Suprapubic skin (tissue), 4 donors: ENCODE measurements around the gene TYMP. TPM values are rescaled to one million over a fixed set of nuclear protein-coding genes. Genes with fewer than 3 reads are reported as not detected.
"Not testable (repeated sequence)": the region's sequence is repeated elsewhere in the genome, so short reads cannot be mapped to it uniquely, and the experiment has no call there.

Experiments used
- DNase-seq, 2 donors: peaks; one replicate each; pipeline ENCODE4 v3.0.0-alpha.2; 2019; ENCODE audit warnings: low spot score in 2 of 2
- H3K27ac ChIP-seq: fragments of 200-600 bp; sonication (generic); one replicate; pipeline ENCODE4 v1.5.1; 2019
- H3K27me3 ChIP-seq: fragments of 200-600 bp; sonication (generic); one replicate; pipeline ENCODE4 v1.5.1; 2019
- H3K36me3 ChIP-seq: fragments of 200-600 bp; sonication (generic); one replicate; pipeline ENCODE4 v1.5.1; 2019
- H3K4me1 ChIP-seq: fragments of 200-600 bp; sonication (generic); one replicate; pipeline ENCODE4 v1.5.1; 2019
- H3K4me3 ChIP-seq: fragments of 200-600 bp; sonication (generic); one replicate; pipeline ENCODE4 v1.5.1; 2019; ENCODE audit warnings: mild to moderate bottlenecking
- H3K9me3 ChIP-seq: fragments of 200-600 bp; sonication (generic); one replicate; pipeline ENCODE4 v1.5.1; 2019
- EP300 ChIP-seq: sonication (generic); formaldehyde crosslinking; IDR thresholded peaks from one replicate; pipeline ENCODE4 v1.6.1; 2017; ENCODE audit warnings: antibody characterized with exemption
- POLR2A ChIP-seq, 2 donors: fragments of 450-650 bp; IDR thresholded peaks; one replicate each; pipeline ENCODE4 v1.6.1; 2017; ENCODE audit warnings: antibody characterized with exemption in 2 of 2, mild to moderate bottlenecking in 2 of 2, moderate library complexity in 2 of 2
- POLR2AphosphoS5 ChIP-seq, 3 donors: sonication (generic); formaldehyde crosslinking; IDR thresholded peaks; one replicate each; pipeline ENCODE4 v1.6.1; 2017; ENCODE audit warnings: antibody characterized with exemption in 3 of 3
- WGBS: methylation state at CpG from one replicate; pipeline ENCODE4 v1.1.5; 2018; 5-methylcytosine and 5-hydroxymethylcytosine counted together
- total RNA-seq, 4 donors: library from RNA; depleted of rRNA; stranded (reverse); fragments of >200 nt; gene quantifications; one replicate each; pipeline ENCODE4 v1.1.0, GENCODE V29; 2016
- TF ChIP-seq, protein P1 (sequence below), 2 donors: fragments of 200-600 bp in 1 of 2; fragments of 450-650 bp in 1 of 2; sonication (generic) in 1 of 2; IDR thresholded peaks; one replicate each; pipeline ENCODE4 v1.5.1; 2016 to 2019; ENCODE audit warnings: antibody characterized with exemption in 2 of 2, mild to moderate bottlenecking in 1 of 2, moderate library complexity in 1 of 2

The TYMP gene
- total RNA-seq, 4 donors from 2014 or later, result 23.6 to 46.9 (median 30.8) TPM

GRCh38 chr22:50521710-50522109 lies 8.1 kb downstream of the TYMP start:
- no peak for DNase-seq
- H3K4me3 ChIP-seq, result no peak overlapping the region
- peaks cover 32% of the 10 kb centered on the region for H3K4me1 ChIP-seq
- H3K9me3 ChIP-seq, result no peaks in the 10 kb centered on the region
- H3K36me3 ChIP-seq, result peaks cover 74% of the 10 kb centered on the region
- no peak overlapping the region for H3K27ac ChIP-seq
- WGBS, result 90% methylated on average over 2 of the region's 10 CpGs
- TF ChIP-seq POLR2AphosphoS5 (IDR thresholded peaks at IDR 0.05), result no peak
- H3K27me3 ChIP-seq, result no peaks in the 10 kb centered on the region

- peaks cover 30% of the 10 kb centered on the region for H3K4me1 ChIP-seq
- no peak overlapping the region for H3K4me3 ChIP-seq
- H3K27ac ChIP-seq, result no peak overlapping the region
- H3K27me3 ChIP-seq, result no peaks in the 10 kb centered on the region
- H3K9me3 ChIP-seq, result no peaks in the 10 kb centered on the region
- no peak for TF ChIP-seq POLR2A (IDR thresholded peaks at IDR 0.05)
- no peak for TF ChIP-seq EP300
- no peak for TF ChIP-seq POLR2AphosphoS5 (IDR thresholded peaks at IDR 0.05)
- TF ChIP-seq, protein P1, sequence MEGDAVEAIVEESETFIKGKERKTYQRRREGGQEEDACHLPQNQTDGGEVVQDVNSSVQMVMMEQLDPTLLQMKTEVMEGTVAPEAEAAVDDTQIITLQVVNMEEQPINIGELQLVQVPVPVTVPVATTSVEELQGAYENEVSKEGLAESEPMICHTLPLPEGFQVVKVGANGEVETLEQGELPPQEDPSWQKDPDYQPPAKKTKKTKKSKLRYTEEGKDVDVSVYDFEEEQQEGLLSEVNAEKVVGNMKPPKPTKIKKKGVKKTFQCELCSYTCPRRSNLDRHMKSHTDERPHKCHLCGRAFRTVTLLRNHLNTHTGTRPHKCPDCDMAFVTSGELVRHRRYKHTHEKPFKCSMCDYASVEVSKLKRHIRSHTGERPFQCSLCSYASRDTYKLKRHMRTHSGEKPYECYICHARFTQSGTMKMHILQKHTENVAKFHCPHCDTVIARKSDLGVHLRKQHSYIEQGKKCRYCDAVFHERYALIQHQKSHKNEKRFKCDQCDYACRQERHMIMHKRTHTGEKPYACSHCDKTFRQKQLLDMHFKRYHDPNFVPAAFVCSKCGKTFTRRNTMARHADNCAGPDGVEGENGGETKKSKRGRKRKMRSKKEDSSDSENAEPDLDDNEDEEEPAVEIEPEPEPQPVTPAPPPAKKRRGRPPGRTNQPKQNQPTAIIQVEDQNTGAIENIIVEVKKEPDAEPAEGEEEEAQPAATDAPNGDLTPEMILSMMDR (IDR thresholded peaks at IDR 0.05), result no peak
- WGBS, result 95% methylated on average over 9 of the region's 13 CpGs
- DNase-seq, result no peak
- H3K36me3 ChIP-seq, result peaks cover 79% of the 10 kb centered on the region
Measured at GRCh38 chr22:50520826-50521453, 8.9 kb downstream of the TYMP start.

- H3K36me3 ChIP-seq, result peaks cover 79% of the 10 kb centered on the region
- WGBS, result 97% methylated on average over 8 of the region's 8 CpGs
- peaks cover 28% of the 10 kb centered on the region for H3K4me1 ChIP-seq
- not testable (repeated sequence) for H3K27me3 ChIP-seq, H3K9me3 ChIP-seq, H3K27ac ChIP-seq, DNase-seq, H3K4me3 ChIP-seq
Measured at GRCh38 chr22:50520184-50520583, 9.6 kb downstream of the TYMP start.

GRCh38 chr22:50519151-50519550 lies 10.7 kb downstream of the TYMP start:
- Histone ChIP-seq H3K9me3 (no peaks in the 10 kb centered on the region), H3K4me3 (no peak overlapping the region), H3K27ac (no peak overlapping the region), H3K4me1 (peaks cover 18% of the 10 kb centered on the region), H3K36me3 (peaks cover 83% of the 10 kb centered on the region), H3K27me3 (no peaks in the 10 kb centered on the region)
- TF ChIP-seq POLR2AphosphoS5 (IDR thresholded peaks at IDR 0.05) (no peak), EP300 (no peak), POLR2A (IDR thresholded peaks at IDR 0.05) (no peak)
- TF ChIP-seq, protein P1 (IDR thresholded peaks at IDR 0.05), result no peak
- DNase-seq, result no peak
- 100% methylated on average over 4 of the region's 8 CpGs for WGBS

DNA sequence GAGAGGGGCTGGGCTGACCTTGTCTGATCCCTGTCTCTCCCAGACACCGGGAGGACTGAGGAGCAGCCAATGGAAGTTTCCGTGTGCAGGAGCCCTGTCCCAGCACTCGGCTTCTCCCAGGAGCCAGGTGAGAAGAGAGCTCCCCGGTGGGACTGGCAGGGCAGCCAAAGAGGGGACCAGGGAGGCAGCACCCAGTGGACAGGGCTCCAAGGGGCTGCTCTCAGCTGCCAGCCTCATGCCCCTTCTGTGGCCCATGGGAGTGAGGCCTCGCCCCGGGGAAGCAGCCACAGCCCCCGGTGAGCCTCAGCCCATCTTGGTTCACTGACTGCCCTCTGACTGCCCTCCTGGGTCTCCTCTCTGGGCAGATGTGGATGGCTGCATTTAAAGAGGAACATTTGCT lies 11.2 kb downstream of the TYMP start:
- peaks cover 78% of the 10 kb centered on the region for H3K36me3 ChIP-seq
- 92% methylated on average over 5 of the region's 7 CpGs for WGBS
- no peaks in the 10 kb centered on the region for H3K9me3 ChIP-seq
- no peak overlapping the region for H3K4me3 ChIP-seq
- H3K27ac ChIP-seq, result no peak overlapping the region
- TF ChIP-seq, protein P1 (IDR thresholded peaks at IDR 0.05), result no peak
- TF ChIP-seq POLR2AphosphoS5 (IDR thresholded peaks at IDR 0.05), result no peak
- no peak for TF ChIP-seq POLR2A (IDR thresholded peaks at IDR 0.05)
- no peak for TF ChIP-seq EP300
- peaks cover 12% of the 10 kb centered on the region for H3K4me1 ChIP-seq
- no peak for DNase-seq
- H3K27me3 ChIP-seq, result no peaks in the 10 kb centered on the region

DNA sequence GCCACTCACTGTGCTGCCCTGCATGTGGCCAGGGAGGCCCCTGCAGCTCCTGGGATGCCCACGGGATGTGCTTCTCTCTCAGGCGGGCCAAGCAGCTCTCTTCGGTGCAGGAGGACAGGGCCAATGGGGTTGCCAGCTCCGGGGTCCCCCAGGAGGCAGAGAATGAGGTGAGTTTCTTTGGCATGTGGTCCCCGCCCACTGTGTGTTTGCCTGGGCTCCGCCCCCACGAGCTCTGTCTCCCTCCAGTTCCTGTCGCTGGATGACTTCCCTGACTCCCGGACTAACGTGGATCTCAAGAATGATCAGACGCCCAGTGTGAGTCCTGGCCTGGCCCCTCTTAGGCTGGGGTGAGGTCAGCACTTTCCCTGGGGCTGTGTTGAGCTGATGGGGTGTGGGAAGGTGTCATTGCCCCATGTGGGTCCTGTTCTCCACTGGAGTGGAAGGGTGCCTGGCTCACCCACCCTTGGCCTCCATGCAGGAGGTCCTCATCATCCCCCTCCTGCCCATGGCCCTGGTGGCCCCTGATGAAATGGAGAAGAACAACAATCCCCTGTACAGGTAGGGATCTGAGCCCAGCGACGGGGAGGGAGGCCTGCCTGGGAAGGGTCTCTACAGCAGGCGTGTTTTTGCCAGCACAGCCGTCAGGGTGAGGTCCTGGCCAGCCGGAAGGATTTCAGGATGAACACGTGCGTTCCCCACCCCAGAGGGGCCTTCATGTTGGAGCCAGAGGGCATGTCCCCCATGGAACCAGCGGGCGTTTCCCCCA lies 12.1 kb downstream of the TYMP start:
- Histone ChIP-seq H3K4me1 (peaks cover 9% of the 10 kb centered on the region), H3K36me3 (peaks cover 68% of the 10 kb centered on the region)

More for the DNA sequence above, 12.1 kb downstream of the TYMP start:
- WGBS, result 87% methylated on average over 13 of the region's 20 CpGs
- Histone ChIP-seq H3K4me3 (no peak overlapping the region), H3K27ac (no peak overlapping the region), H3K27me3 (no peaks in the 10 kb centered on the region), H3K9me3 (no peaks in the 10 kb centered on the region)
- TF ChIP-seq POLR2A (IDR thresholded peaks at IDR 0.05), result no peak
- TF ChIP-seq POLR2AphosphoS5 (IDR thresholded peaks at IDR 0.05), result no peak
- no peak for TF ChIP-seq EP300
- TF ChIP-seq, protein P1 (IDR thresholded peaks at IDR 0.05), result no peak
- no peak for DNase-seq
